ENCODE results near the gene DNHD1.

DNHD1 gene

DNA sequence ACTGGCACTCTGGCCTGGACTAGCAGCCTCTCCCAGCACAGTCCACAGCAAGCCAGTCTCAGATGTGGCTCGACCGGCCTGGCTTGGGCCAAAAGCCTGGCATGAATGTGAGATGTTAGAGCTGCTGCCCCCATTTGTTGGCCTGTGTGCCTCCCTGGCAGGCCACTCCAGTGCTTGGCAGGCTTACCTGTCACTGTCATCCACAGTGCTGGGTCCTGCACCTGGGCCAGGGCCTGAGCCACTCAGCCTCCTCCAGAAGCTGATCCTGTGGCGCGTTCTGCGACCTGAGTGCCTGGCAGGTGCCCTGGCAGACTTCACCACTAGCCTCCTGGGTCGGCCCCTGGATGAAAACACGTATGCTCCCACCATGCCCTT is 70.3 kb downstream of the DNHD1 start:
- POLR2A ChIA-PET = no interaction called here
- DNase-seq (ENCODE audit: extremely low spot score) = no peak
- CTCF ChIA-PET = interaction anchor here (1.2 kb wide), 1 partner anchor 139 kb away, joined by 4 read pairs; no protein-coding TSS in a partner anchor
- TF ChIP-seq, protein P1, sequence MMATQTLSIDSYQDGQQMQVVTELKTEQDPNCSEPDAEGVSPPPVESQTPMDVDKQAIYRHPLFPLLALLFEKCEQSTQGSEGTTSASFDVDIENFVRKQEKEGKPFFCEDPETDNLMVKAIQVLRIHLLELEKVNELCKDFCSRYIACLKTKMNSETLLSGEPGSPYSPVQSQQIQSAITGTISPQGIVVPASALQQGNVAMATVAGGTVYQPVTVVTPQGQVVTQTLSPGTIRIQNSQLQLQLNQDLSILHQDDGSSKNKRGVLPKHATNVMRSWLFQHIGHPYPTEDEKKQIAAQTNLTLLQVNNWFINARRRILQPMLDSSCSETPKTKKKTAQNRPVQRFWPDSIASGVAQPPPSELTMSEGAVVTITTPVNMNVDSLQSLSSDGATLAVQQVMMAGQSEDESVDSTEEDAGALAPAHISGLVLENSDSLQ (IDR thresholded peaks at IDR 0.05) = no peak
- TF ChIP-seq HDGF (IDR thresholded peaks at IDR 0.05; ENCODE audit: borderline replicate concordance) (no peak), SP1 (IDR thresholded peaks at IDR 0.05) (no peak), L3MBTL2 (conservative IDR thresholded peaks at IDR 0.05) (no peak), ELF4 (IDR thresholded peaks at IDR 0.05) (no peak), SUZ12 (IDR thresholded peaks at IDR 0.05) (no peak)

DNA sequence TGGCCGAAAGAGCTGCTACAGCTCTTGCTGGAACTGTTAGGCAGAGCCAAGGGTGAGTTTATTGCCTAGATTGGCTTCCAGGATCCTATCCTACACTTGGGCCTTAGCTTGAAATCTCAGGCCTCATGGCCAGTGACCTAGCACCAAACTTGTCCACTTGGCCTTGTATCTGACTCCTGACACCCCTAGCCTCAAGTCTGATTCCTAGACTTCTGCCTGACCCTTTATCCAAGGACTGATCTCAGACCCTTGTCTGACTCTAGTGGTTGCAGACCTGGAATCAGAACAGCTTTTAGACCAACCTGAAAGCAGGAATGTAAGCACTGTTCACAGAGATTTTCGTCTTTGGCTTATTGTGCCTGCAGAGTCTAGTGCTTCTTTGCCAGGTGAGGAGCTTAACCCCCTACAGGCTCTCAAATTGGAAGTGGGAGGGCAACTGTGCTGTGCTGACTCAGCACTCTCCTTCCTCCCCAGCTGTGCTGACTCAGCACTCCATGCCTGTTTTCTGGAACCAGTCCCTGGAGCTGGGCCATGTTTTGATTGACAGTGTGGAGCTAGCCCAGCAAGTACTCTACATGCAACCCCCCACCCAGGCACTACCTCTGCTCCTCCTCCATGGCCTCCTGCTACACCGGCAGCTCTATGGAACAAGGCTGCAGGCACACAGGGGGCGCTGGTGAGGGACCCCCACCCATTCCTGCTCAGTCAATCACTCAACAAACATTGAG is 71.3 kb downstream of the DNHD1 start:
- TF ChIP-seq, protein P1 (IDR thresholded peaks at IDR 0.05) = peak; percentile 73
- TF ChIP-seq ARNT (IDR thresholded peaks at IDR 0.05) = no peak
- no peak for TF ChIP-seq ZNF384 (IDR thresholded peaks at IDR 0.05)
- POLR2A ChIA-PET = no interaction called here
- CTCF ChIA-PET = interaction anchor here (1.2 kb wide), 1 partner anchor 138 kb away, joined by 4 read pairs; no protein-coding TSS in a partner anchor
- DNase-seq (ENCODE audit: extremely low spot score) = no peak

DNA sequence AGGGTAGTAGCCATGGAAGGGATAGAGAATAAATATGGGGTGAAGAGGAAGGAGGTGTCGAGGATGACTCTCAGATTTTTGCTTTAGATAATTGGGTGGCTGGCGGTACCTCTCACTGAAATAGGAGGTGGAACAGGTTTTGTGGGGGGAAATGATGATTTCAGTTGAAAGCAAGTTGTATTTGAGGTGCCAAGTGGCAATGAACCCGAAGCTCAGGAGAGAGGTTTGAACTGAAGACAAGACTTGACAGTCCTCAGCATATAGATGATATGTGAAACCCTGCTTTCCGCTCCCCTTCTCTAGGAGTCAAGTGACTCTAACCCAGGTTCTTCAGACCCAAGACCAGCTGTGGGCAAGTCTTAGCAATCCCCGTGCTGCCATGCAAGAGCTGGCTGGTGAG is 72.6 kb downstream of the DNHD1 start:
- TF ChIP-seq, protein P1 (IDR thresholded peaks at IDR 0.05) = no peak
- TF ChIP-seq ELF4 (IDR thresholded peaks at IDR 0.05) = no peak
- TF ChIP-seq CTBP1 (IDR thresholded peaks at IDR 0.05; ENCODE audit: borderline replicate concordance) = no peak
- TF ChIP-seq FOXA1 (IDR thresholded peaks at IDR 0.05) = no peak
- TF ChIP-seq SUZ12 (IDR thresholded peaks at IDR 0.05) = no peak
- TF ChIP-seq LEF1 (IDR thresholded peaks at IDR 0.05; ENCODE audit: borderline replicate concordance) = no peak
- no peak for TF ChIP-seq FOXK2 (IDR thresholded peaks at IDR 0.05)
- TF ChIP-seq ARNT (IDR thresholded peaks at IDR 0.05) = no peak
- no peak for TF ChIP-seq L3MBTL2 (conservative IDR thresholded peaks at IDR 0.05)
- no peak for TF ChIP-seq TARDBP (IDR thresholded peaks at IDR 0.05)
- TF ChIP-seq NFRKB (IDR thresholded peaks at IDR 0.05) = no peak
- no peak for TF ChIP-seq HDGF (IDR thresholded peaks at IDR 0.05; ENCODE audit: borderline replicate concordance)
- no peak for TF ChIP-seq FOXM1 (IDR thresholded peaks at IDR 0.05; ENCODE audit: borderline replicate concordance)
- TF ChIP-seq BHLHE40 (IDR thresholded peaks at IDR 0.05; ENCODE audit: borderline replicate concordance) = no peak
- TF ChIP-seq SP1 (IDR thresholded peaks at IDR 0.05) = no peak
- no peak for TF ChIP-seq ZNF384 (IDR thresholded peaks at IDR 0.05)
- ChIA-PET POLR2A (interaction anchor here (1.2 kb wide), 1 partner anchor 33 kb away, joined by 3 read pairs; no protein-coding TSS in a partner anchor), CTCF (interaction anchor here (0.6 kb wide), 1 partner anchor 1330 kb away, joined by 3 read pairs; no protein-coding TSS in a partner anchor)
- no peak for DNase-seq (ENCODE audit: extremely low spot score)

DNA sequence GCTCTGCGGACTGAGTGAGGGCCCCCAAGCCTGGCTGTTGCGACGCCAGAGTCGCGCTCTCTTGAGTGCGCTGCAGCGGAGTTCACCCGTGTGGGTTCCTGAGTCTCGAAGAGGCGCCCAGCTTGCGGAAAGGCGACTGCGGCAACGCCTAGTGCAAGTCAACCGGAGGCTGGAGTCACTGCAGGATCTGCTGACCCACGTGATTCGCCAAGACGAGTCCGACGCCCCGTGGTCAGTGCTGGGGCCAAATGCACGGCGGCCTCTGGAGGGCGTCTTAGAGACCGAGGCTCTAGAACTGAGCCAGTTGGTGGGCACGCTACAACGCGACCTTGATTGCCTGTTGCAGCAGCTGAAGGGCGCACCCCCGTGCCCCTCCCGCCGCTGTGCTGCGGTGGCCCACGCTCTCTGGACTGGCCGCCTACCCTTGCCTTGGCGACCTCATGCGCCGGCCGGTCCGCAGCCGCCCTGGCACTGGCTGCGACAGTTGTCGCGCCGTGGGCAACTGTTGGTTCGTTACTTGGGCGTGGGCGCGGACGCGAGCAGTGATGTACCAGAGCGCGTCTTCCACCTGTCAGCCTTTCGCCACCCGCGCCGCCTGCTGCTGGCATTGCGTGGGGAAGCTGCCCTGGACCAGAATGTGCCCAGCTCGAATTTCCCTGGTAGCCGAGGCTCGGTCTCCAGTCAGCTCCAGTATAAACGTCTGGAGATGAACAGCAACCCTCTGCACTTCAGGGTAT is 73.8 kb downstream of the DNHD1 start:
- POLR2A ChIA-PET = interaction anchor here (1.2 kb wide), 1 partner anchor 32 kb away, joined by 3 read pairs; no protein-coding TSS in a partner anchor
- CTCF ChIA-PET = no interaction called here
- DNase-seq (ENCODE audit: extremely low spot score) = no peak
- TF ChIP-seq TARDBP (IDR thresholded peaks at IDR 0.05) (no peak), FOXM1 (IDR thresholded peaks at IDR 0.05; ENCODE audit: borderline replicate concordance) (no peak), CTBP1 (IDR thresholded peaks at IDR 0.05; ENCODE audit: borderline replicate concordance) (no peak), ZNF384 (IDR thresholded peaks at IDR 0.05) (no peak), L3MBTL2 (conservative IDR thresholded peaks at IDR 0.05) (no peak), SP1 (IDR thresholded peaks at IDR 0.05) (no peak), FOXK2 (IDR thresholded peaks at IDR 0.05) (no peak), FOXA1 (IDR thresholded peaks at IDR 0.05) (no peak), LEF1 (IDR thresholded peaks at IDR 0.05; ENCODE audit: borderline replicate concordance) (no peak), BHLHE40 (IDR thresholded peaks at IDR 0.05; ENCODE audit: borderline replicate concordance) (no peak), HDGF (IDR thresholded peaks at IDR 0.05; ENCODE audit: borderline replicate concordance) (no peak), SUZ12 (IDR thresholded peaks at IDR 0.05) (no peak), NFRKB (IDR thresholded peaks at IDR 0.05) (no peak), ARNT (IDR thresholded peaks at IDR 0.05) (no peak), ELF4 (IDR thresholded peaks at IDR 0.05) (no peak)
- TF ChIP-seq, protein P1 (IDR thresholded peaks at IDR 0.05) = no peak

DNA sequence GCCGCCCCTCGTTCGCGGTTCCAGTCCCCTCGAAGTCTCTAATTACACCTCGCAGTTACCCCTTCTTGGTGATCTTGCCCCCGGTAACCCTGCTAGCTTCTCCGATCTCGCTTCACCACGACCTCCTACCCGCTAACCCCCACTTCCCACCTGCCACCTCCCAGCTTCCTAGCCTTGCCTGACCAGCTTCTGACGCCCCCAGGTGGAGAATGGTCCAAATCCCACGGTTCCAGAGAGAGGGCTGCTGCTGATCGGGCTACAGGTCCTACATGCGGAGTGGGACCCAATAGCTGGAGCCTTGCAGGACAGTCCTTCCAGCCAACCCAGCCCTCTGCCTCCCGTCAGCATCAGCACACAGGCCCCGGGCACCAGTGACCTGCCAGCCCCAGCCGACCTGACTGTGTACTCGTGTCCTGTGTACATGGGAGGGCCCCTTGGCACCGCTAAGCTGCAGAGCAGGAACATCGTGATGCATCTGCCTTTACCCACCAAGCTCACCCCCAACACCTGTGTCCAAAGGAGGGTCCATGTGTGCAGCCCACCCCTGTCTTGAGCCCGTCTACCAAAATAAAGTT is 74.4 kb downstream of the DNHD1 start:
- ChIA-PET CTCF (no interaction called here), POLR2A (no interaction called here)
- DNase-seq (ENCODE audit: extremely low spot score) = no peak
- TF ChIP-seq LEF1 (IDR thresholded peaks at IDR 0.05; ENCODE audit: borderline replicate concordance) (no peak), L3MBTL2 (conservative IDR thresholded peaks at IDR 0.05) (no peak), SP1 (IDR thresholded peaks at IDR 0.05) (no peak), ELF4 (IDR thresholded peaks at IDR 0.05) (no peak), HDGF (IDR thresholded peaks at IDR 0.05; ENCODE audit: borderline replicate concordance) (no peak), CTBP1 (IDR thresholded peaks at IDR 0.05; ENCODE audit: borderline replicate concordance) (no peak), TARDBP (IDR thresholded peaks at IDR 0.05) (no peak), ARNT (IDR thresholded peaks at IDR 0.05) (no peak), SUZ12 (IDR thresholded peaks at IDR 0.05) (no peak), BHLHE40 (IDR thresholded peaks at IDR 0.05; ENCODE audit: borderline replicate concordance) (no peak), FOXA1 (IDR thresholded peaks at IDR 0.05) (no peak), FOXK2 (IDR thresholded peaks at IDR 0.05) (no peak), FOXM1 (IDR thresholded peaks at IDR 0.05; ENCODE audit: borderline replicate concordance) (no peak), ZNF384 (IDR thresholded peaks at IDR 0.05) (no peak), NFRKB (IDR thresholded peaks at IDR 0.05) (no peak)
- TF ChIP-seq, protein P1 (IDR thresholded peaks at IDR 0.05) = no peak

Measured in HEK293T (cell line).